ENCODE data around the gene S100A4.
"Not testable (repeated sequence)": the region's sequence is repeated elsewhere in the genome, so short reads cannot be mapped to it uniquely, and the experiment has no call there.

Gene S100A4

DNA sequence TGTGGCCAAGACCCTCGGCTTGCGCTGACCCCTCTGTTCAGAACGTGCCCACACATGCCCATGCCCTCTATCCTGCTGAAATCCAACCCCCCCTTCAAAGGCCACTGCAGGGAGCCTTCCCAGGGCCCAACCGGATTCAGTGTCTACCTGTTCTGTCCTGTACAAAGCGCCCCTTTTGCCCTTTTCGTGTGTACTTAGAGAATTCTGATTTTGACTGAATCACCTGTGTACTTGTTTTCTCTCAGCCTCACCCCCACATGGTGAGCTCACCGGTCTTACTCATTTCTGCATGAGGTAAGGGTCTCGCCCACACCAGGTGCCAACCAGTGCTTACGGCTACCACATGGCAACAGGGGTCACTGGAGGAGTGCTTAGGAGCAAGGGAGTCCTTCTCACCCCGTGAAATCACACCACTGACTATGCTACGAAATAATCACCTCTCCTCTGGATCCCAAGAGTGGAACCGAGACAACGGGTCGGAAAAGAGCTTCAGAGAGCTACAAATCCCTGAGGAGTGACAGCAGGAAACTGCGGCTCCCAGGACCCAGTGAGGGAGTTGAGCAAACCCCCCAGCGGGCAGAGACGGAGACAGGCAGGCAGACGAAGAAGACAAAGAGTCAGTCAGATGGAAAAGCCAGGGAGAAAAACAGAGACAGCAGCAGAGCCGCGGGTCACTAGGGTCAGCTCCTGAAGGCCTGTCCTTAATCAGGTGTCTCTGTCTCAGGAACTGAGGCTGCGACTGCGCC, 22.2 kb upstream of the S100A4 start:
- DNase-seq (ENCODE audit: low spot score) (peak; percentile 92), FAIRE-seq (peak; percentile 78)

DNA sequence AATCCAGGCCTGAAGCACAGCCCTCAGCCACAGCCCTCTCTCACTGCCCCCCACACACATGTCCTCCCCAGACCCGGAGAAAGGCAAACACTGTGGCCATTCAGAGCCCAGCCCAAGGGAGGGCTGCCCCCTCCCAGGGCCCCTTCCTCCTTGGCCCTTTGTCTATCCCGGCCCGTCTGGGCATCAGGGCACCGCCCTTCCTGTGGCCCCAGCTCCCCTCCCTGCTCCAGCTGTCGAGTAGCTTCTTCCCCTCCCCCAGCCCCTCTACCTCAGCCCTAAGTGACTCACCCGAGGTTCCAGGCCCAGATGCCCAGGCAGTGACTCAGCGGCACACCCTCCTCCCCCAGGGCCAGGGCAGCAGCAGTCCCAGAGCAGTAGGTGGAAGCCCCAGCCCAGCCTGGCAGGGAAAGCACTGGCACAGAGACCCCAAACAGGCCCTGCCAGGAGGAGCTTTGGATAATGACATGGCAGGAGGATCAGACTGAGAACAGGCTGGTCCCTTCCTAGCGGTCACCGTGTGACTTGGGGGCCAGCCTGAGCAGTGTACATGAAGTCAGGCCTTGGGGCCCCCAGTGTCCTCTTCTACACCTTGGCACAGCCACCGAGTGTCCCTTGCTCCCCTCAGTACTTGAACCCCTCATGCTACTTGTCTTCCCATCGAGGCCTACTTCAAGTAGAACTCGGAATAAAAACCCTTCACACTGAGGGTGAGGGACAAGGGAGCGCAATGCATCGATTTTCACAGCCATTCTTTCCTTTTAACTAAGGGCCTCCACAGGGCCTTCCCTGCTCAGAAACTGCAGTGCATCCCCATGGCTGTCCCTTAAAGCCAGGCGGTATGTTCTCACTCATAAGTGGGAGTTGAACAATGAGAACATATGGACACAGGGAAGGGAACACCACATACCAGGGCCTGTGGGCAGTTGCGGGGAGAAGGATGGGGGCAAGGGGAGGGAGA, 21.1 kb upstream of the S100A4 start:
- FAIRE-seq: peak; percentile 90
- peak; percentile 99 for DNase-seq (ENCODE audit: low spot score)

DNA sequence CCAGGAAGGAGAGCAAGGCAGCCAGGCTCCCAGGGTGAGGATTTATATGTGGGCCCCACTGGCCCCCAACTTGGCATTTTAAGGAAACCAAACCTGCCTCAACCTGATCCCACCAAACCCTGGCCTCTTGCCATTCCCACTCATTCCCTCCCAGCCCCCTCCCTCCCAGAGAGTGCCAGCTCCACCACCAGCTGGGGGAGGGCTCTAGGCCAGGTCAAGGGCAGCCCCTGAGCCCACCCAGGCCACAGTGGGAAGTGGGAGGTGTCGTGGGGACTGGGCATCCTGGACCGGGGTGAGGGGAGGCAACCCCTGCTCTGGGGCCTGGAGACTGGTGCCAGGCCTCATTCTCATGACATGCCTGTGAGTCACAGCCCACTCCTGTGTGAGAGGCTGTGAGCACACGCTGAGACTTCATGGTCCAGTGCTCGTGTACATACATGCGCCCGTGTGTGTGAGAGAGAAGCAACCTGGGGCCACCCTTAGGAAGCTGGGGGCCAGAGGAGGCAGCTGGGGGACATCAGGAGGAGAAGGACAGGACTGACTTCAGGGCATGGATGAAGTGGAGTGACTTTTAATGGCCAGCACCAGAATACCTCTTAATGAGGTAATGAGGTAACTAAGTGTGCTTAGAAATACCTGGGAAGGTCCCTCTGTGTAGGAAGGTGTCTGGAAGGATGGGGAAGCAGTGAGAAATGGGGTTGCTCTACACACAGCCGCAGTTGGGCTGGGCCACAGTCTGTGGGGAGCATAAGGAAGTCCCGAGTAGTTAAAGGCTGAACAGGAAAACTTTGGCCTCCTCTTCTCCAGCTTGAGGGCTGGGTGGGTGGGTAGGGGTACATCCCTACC, 20.1 kb upstream of the S100A4 start, which contains the start of gene S100A2:
Gene S100A2 (minus strand): TSS at position 316 of the 846 bp plus-strand sequence. CDS start 1,967 bp downstream, outside the sequence.
- FAIRE-seq (peak; percentile 90), DNase-seq (ENCODE audit: low spot score) (peak; percentile 98)

DNA sequence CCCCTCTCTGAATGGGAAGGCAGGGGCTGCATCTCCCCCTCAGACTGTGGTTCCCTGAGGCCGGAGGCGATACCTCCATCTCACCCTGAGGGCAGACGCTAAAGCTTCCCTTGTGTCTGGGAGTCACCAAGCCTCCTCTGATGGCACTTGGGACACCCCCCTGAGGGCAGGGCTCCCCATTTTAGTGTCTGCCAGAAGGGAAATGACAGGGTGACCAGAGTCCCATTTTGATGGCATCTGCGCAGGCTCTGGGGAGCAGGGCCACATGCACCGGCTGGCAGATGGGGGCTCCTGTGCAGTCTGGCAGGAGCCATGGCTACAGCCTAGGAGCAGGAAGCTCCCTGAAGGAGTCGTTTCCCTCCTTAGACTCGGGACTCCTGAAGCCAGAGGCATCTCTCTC, 18.4 kb upstream of the S100A4 start:
- DNase-seq (ENCODE audit: low spot score) (no peak), FAIRE-seq (no peak)

DNA sequence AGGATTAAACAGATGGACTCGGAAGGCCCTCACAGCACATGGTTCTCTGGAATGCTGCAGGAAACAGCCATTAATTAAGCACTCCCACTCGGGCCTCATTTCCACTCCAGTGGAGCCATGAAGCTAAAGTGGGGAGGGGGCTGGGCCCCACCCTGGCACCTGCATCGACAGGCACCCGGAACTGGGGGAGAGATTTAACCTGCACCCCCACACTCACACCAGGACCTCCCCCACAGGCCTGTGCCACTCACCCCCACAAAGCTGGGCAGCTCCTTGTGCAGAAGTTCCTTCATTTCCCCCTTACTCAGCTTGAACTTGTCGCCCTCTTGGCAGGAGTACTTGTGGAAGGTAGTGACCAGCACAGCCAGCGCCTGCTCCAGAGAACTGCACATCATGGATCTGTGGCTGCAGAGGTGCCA, 17.9 kb upstream of the S100A4 start:
- FAIRE-seq (no peak), DNase-seq (ENCODE audit: low spot score) (no peak)

DNA sequence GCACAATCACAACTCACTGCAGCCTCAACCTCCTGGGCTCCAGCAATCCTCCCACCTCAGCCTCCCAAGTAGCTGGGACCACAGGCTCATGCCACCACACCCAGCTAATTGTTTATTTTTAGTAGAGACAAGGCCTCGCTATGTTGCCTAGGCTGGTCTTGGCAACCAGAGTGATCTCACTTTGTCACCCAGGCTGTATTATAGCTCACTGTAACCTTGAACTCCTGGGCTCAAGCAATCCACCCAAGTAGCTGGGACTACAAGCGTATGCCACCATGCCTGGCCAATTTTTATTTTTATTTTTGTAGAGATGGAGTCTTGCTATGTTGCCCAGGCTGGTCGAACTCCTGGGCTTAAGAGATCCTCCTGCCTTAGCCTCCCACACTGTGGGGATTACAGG, 16.4 kb upstream of the S100A4 start:
- not testable (repeated sequence) for DNase-seq (ENCODE audit: low spot score); FAIRE-seq

DNA sequence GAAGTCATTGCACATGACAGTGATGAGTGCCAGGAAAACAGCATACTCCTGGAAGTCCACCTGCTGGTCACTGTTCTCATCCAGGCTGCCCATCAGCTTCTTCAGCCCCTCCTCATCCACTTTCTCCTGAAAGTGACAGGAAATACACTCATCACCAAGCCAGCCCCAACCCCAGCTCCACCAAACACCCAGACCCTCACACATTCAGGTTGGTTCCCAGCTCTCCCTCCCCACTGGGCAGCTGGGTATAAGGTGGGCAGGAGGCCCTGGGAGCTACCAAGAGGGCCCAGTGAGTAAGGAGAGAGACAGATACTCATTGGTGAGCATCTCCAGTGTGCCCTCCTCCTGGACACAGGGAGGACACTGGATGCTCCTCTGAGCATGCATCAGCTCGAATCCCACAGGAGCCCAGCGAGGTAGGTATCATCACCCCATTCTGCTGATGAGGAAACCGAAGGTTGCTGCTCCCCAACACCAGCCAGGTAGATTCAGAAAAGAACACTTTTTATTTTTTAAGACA, 15.9 kb upstream of the S100A4 start:
- no peak for FAIRE-seq

DNA sequence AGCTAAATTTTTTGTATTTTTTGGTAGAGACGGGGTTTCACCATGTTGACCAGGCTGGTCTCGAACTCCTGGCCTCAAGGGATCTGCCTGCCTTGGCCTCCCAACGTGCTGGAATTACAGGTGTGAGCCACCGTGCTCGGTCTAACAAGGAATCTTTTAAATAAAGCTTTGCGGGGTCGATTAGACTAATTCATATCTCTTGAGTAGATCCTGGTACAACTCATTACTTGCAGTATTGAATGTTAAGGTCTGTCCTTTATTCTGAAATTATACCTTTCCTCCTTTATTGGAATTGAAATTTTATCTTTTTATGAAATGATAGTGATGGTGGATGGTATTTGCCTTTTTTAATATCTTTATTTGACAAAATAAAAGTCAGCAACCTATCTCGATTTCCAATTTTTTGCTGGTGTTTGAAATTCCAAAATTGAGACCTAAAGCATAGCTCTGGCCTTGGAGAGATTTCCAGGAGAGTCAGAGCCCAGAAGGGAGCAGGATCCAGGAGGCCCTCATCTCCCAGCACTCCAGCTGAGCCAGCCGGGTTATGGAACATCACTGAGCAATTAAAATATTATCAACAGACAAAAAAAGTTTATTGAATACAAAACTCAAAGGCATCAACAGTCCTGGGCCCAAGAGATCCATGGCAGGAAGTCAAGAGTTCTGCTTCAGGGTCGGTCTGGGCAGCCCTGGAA, 15.3 kb upstream of the S100A4 start:
- DNase-seq (ENCODE audit: low spot score): no peak
- FAIRE-seq: no peak

More for the DNA sequence above, 15.9 kb upstream of the S100A4 start:
- DNase-seq (ENCODE audit: low spot score): no peak

DNA sequence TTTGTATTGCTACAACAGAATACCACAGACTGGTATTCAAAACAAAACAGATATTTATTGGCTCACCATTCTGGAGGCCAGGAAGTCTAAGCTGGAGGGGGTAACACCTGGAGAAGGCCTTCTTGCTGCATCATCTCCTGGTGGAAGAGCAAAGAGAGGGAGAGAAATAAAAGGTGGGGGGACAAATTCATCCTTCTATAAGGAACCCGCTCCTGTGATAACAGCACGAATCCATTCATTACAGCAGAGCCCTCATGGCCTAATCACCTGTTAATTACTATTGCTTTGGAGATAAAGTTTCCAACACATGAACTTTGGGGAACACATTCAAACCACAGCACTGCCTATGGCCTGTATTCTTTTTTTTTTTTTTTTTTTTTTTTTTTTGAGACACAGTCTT, 14.6 kb upstream of the S100A4 start:
- no peak for DNase-seq (ENCODE audit: low spot score)
- no peak for FAIRE-seq

DNA sequence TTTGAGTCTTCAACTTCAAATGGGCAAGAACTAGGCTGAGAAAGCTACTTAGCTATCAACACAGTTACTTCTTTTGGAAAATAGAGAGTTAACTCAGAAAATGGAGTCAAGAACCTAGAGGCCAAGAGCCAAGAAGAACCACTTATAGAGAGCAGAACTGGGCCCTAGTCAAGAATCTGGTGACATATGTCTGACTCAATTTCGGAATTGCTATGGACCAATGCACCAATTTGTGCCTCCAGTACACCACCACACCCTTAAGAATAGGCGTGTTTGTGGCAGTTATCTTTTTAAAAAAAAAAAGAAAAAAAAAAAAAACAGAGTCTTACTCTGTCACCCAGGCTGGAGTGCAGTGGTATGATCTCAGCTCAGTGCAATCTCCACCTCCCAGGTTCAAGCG, 12.3 kb upstream of the S100A4 start:
- FAIRE-seq (no peak), DNase-seq (ENCODE audit: low spot score) (no peak)

DNA sequence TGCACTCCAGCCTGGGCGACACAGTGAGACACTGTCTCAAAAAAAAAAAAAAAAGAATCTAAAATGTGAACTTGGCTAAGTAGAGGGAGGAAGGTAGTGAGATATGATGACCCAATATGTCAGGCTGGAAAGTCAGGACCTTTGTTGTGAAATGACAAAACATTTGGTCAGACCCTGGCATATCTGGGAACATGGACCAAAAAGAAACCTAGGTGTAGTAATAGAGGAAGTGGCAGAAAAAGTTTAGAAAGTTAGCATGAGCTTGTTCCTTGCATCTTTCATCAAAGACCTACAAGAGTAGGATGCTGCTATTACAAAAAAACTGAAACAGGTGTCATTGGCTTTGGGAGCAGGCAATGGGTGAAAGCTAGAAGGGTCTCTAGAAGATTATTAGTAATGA, 10.7 kb upstream of the S100A4 start:
- FAIRE-seq (no peak), DNase-seq (ENCODE audit: low spot score) (no peak)

DNA sequence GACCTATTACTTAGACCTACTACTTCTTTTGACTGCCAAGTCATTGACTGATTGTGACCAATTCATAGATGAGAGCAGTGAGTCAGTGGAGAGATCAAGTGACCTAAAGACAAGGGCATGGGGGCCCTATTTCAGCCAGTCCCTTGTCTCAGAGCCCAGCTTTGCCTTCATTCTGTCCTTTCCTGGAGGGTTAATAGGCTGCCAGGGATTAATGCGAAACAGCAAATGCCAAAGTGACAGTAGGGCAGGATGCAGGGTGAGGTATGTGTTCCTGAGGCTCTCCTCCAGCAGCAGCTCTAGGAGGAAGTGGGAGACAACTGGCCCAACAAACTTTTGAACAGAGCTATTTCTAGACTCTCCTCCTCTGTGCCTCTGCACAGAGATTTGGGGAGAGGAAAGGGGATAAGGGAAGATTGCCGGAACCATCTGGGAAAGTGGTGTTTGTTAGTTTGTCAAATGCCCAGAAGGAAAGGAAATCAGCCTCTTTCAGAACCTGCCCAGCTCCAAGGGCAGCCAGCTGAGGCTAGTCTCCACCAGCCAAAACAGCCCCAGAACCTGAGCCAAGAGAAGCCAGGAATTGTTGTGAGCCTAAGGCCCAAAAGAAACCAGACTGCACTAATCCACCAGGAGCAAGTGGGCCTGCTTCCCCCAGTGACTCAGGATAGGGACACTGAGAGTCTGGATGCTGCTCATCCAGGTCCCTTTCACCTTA, 8.4 kb upstream of the S100A4 start:
- FAIRE-seq (no peak), DNase-seq (ENCODE audit: low spot score) (peak; percentile 25)

DNA sequence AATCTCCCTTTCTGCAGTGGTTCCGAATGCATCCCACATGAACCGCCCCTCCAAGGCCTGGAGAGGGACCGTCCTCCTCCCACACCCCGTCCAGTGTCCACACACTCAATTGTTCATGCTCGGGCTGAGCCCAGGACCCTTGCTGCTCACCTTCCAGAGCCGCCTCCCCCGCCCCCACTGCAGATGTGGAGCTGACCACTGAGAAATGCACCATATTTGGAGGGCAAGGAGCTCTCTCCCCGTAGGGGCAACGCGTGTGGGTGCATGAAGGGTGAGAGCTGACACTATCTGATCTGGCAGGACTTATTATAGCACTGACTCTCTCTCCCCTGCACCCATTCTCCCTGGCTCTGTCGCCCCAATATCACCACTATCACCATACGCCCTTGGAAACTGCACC, 7.5 kb upstream of the S100A4 start:
- DNase-seq (ENCODE audit: low spot score) (no peak), FAIRE-seq (no peak)

DNA sequence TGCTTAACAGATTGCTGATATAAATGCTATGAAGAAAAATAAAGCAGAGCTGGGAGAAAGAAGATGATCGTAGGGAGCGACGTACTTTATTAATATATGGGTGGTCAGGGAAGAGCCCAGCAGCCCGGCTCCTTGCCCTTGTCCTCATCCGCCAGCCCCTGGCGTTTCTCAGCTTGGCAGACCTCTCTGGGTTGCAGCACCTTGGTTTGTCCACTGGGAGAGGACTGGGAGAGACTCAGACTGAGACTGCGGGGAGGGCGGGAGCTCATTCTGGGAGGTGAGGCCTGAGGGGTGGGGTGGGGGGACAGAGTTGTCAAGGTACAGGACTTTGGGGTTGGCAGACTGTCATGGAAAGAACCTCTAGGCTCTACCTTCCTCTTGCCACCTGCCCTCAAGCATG, 6.7 kb upstream of the S100A4 start:
- FAIRE-seq (no peak), DNase-seq (ENCODE audit: low spot score) (no peak)

DNA sequence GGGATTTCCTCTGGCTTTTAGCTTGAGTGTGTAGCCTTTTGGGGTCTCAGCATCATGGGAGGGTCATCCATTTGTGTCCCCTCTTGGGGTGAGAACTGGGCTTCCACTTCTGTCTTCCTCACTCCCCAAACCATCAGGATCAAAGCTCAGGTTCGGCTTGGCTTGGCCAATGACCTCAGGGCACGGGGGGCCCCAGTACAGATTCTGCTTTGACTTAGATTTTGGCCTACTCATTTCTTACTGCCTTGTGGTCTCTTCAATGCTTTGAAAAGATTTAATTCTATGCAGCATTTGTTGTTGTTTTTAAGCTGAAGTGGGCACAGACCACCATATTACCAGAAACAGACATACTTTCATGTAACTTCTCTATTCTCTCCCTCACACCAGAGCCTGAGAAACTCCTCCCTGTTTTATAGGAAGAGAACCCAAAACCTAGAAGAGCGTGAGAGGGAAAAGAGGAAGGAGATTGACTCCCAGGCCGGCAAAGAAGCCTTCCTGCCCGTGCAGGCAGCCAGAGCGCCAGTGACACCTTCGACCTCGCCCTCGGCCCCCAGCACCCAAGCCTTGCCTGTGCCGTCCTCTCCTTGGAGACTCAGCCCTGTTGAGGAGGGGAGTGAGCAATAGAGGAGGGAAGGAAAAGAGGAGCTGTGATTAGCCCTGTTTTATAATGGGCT, 5.4 kb upstream of the S100A4 start:
- FAIRE-seq (no peak), DNase-seq (ENCODE audit: low spot score) (no peak)

DNA sequence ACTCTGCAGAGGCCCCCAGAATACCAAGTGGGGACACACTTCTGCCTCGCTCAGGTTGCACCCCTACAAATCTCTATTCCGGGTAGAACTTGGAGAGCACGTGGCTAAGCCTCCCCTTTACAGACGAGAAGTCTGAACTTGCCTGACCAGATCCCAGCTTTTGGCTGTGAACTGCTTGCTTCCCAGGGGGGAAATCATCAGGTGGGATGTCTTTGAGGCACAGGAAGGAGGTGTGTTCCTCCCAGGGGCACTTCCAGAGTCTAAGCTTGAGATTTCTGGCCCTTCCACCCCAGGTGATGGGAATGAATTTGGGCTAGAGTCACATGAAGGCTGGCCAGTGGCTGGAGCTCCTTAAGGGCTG, 4.8 kb upstream of the S100A4 start:
- DNase-seq (ENCODE audit: low spot score) (no peak), FAIRE-seq (no peak)

DNA sequence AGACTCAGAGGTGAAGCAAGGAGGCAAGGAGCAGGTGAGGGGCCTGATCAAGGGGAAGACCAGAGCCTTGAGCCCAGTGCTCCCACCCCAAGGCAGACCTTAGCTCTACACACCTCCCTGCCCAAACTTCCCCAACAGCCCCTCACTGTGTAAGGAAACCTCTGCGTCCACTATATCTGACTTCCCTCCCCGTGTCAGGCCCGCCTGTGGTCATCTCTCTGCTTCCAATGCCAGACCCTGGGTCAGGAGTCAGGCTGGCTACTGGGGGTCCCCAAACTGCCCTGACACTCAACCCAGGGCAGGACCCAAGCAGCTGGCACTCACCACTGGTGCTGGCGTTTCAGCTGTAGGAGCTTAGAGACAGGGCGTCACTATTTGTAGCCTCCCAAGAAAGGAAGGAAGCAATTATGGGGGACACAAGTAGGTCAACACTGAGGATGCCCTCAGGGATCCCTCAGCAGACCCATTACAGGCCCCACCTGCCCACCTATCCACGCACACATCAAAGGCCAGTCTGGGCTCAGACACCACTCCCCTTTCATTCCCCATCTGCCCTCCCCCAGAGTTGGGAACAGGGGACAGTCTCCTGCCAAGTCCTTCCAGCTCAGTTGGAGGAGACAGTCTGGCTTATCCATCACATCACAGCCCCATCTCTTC, 4.3 kb upstream of the S100A4 start:
- no peak for FAIRE-seq
- no peak for DNase-seq (ENCODE audit: low spot score)

DNA sequence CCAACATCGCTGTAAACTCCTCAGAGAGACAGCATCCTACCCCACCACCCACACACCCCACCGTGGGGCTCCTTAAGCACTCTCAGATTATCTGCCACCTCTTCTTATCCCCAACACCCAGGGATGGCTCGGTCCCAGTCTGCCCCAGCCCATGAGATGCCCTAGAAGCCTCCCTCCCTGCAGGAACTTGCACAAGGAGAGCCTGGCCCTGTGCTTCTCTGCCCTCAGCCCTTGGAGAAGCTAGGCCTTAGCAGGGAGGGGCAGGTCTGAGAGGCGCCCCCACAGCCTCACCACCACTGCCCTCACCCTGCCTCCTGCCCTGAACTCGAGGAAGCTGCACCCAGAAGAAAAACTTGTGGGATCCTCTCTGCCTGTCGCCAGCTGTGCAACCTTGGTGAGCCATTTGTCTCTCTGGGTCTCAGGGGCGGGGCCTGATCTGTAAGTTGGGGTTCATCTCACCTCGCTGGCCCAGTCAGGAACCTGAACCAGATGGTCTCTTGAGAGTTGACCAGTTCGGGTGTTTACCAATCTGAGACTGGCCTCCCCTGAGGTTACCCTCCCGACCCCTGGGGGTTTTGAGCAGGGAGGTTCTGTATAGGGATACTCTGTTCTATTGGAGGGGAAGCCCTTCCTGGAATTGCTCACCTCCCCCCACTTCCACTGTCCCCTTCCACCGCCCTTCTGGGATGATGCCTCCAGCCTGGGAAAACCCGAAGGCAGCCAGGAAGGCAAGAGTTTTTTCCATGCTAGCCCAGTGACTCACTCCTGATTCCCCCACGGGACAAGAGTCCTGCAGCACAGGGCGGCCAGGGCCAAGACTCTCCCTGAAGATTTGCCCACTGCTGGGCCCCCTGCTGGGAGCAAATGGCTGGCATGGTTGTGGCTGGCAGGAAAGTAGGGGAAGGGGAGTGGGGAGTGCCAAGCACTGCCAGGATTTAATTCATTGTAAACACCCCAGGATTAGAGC, 3.4 kb upstream of the S100A4 start, which contains the start of gene S100A3:
Gene S100A3 (minus strand): TSS at position 537 of the 967 bp plus-strand sequence. CDS start 773 bp downstream, outside the sequence.
- FAIRE-seq: peak; percentile 86
- DNase-seq (ENCODE audit: low spot score): peak; percentile 90

Data from RCC 7860 (cell line).